Endothelial cell of umbilical vein (primary cell): ENCODE results near the gene TBC1D4. TPM values are rescaled to one million over a fixed set of nuclear protein-coding genes. Genes with fewer than 3 reads are reported as not detected.

Experiments used
- BruUV-seq: library from RNA; stranded (reverse); fragments of 400-500 nt; replicated peaks from 2 replicates; lab custom pipeline; 2021; lab: Mats Ljungman, UMichigan
- CTCF ChIA-PET: fragments of 300-600, 350-600 bp; sonication (Branson Sonifier 250); formaldehyde crosslinking; loops from one replicate; lab custom pipeline; 2021; ENCODE audit warnings: antibody characterized with exemption, inconsistent platforms; lab: Charles Lee
- POLR2A ChIA-PET: fragments of 300-600, 350-600 bp; sonication (Branson Sonifier 250); formaldehyde crosslinking; loops from one replicate; lab custom pipeline; 2021; ENCODE audit warnings: antibody characterized with exemption, inconsistent platforms; lab: Charles Lee
- DNase-seq: peaks from one replicate; pipeline ENCODE4 v3.0.0-alpha.2; 2011; ENCODE audit warnings: low read depth, low spot score
- FAIRE-seq: peaks from 2 replicates; lab custom pipeline; 2011; peaks lifted over from hg19 to GRCh38; lab: Jason Lieb, UNC
- H2AFZ ChIP-seq: 2 replicates; pipeline ENCODE4 v1.6.0; 2012; ENCODE audit warnings: low read depth, low read length, control low read depth, inconsistent platforms
- H3K27ac ChIP-seq: 2 replicates; pipeline ENCODE4 v1.5.1; 2011; ENCODE audit warnings: low read depth, mild to moderate bottlenecking, control low read depth, low read length, moderate library complexity; ENCODE audit not compliant: insufficient read depth
- H3K27me3 ChIP-seq, 2 experiments: 2 replicates each; pipeline versions ENCODE4 v1.6.0 to v1.6.1; 2011; ENCODE audit warnings: low read length in 2 of 2, mixed read lengths in 1 of 2; ENCODE audit not compliant: control insufficient read depth in 2 of 2, insufficient read depth in 2 of 2
- H3K36me3 ChIP-seq, 2 experiments: 2 replicates in 1 of 2; 3 replicates in 1 of 2; pipeline ENCODE4 v1.5.1; 2011; ENCODE audit warnings: low read length in 2 of 2, mild to moderate bottlenecking in 1 of 2, moderate library complexity in 1 of 2; ENCODE audit not compliant: control insufficient read depth in 2 of 2, insufficient read depth in 2 of 2; ENCODE audit errors: extremely low read depth in 1 of 2
- H3K4me1 ChIP-seq: 3 replicates; pipeline ENCODE4 v1.5.1; 2011; ENCODE audit warnings: mild to moderate bottlenecking, low read length; ENCODE audit not compliant: control insufficient read depth, insufficient read depth; ENCODE audit errors: extremely low read depth
- H3K4me2 ChIP-seq: 2 replicates; pipeline ENCODE4 v1.6.1; 2011; ENCODE audit warnings: low read length, control low read depth, mixed read lengths; ENCODE audit not compliant: insufficient read depth
- H3K4me3 ChIP-seq, 3 experiments: fragments of 200-600 bp in 1 of 3; sonication (generic), shearing (Covaris generic) in 1 of 3; replicated peaks in 1 of 3; 2 replicates each; pipeline ENCODE4 v1.5.1; 2011 to 2016; ENCODE audit warnings: control low read depth in 3 of 3, low read length in 3 of 3, mild to moderate bottlenecking in 2 of 3, inconsistent platforms in 1 of 3, low read depth in 1 of 3, moderate library complexity in 1 of 3; ENCODE audit not compliant: insufficient read depth in 1 of 3
- H3K79me2 ChIP-seq: 2 replicates; pipeline ENCODE4 v1.6.0; 2012; ENCODE audit warnings: low read length, inconsistent platforms; ENCODE audit not compliant: control insufficient read depth, insufficient read depth
- H3K9ac ChIP-seq: replicated peaks from 2 replicates; pipeline ENCODE3; 2011; ENCODE audit warnings: low read length, control low read depth; ENCODE audit not compliant: insufficient read depth; ENCODE audit errors: extremely low read depth
- H3K9me1 ChIP-seq: replicated peaks from 3 replicates; pipeline ENCODE4 v1.6.0; 2011; ENCODE audit warnings: mild to moderate bottlenecking, low read length; ENCODE audit not compliant: control insufficient read depth, insufficient read depth; ENCODE audit errors: extremely low read depth
- H3K9me3 ChIP-seq: replicated peaks from 2 replicates; pipeline ENCODE4 v1.5.1; 2012; ENCODE audit warnings: low read length, inconsistent platforms; ENCODE audit not compliant: control insufficient read depth, insufficient read depth
- H4K20me1 ChIP-seq: replicated peaks from 2 replicates; pipeline ENCODE3; 2011; ENCODE audit warnings: mild to moderate bottlenecking, low read length; ENCODE audit not compliant: control insufficient read depth, insufficient read depth; ENCODE audit errors: extremely low read depth
- EZH2 ChIP-seq: IDR thresholded peaks from 2 replicates; pipeline ENCODE4 v1.6.1; 2012; ENCODE audit warnings: borderline replicate concordance, low read depth, mild to moderate bottlenecking, moderate library complexity, low read length, inconsistent platforms; ENCODE audit not compliant: severe bottlenecking
- FOS ChIP-seq: IDR thresholded peaks from 2 replicates; pipeline ENCODE4 v1.6.1; 2011; ENCODE audit warnings: mild to moderate bottlenecking, low read length, moderate library complexity, borderline replicate concordance; ENCODE audit not compliant: insufficient read depth
- GATA2 ChIP-seq: IDR thresholded peaks from 2 replicates; pipeline ENCODE4 v1.7.0; 2011; ENCODE audit warnings: low read depth, mild to moderate bottlenecking, moderate library complexity, mixed read lengths, low read length; ENCODE audit not compliant: insufficient read length, insufficient read depth
- JUN ChIP-seq: IDR thresholded peaks from 2 replicates; pipeline ENCODE4 v1.6.1; 2011; ENCODE audit warnings: borderline replicate concordance, low read depth; ENCODE audit not compliant: insufficient read length, insufficient read depth
- MYC ChIP-seq: IDR thresholded peaks from one replicate; pipeline ENCODE4 v1.6.1; 2011; ENCODE audit warnings: mild to moderate bottlenecking, low read depth, low read length
- POLR2A ChIP-seq: IDR thresholded peaks from 2 replicates; pipeline ENCODE4 v1.6.1; 2012; ENCODE audit warnings: low read depth, mild to moderate bottlenecking, control low read depth, low read length
- POLR2AphosphoS5 ChIP-seq: IDR thresholded peaks from 2 replicates; pipeline ENCODE4 v1.6.1; 2012; ENCODE audit warnings: low read depth, mild to moderate bottlenecking, control low read depth, low read length, moderate library complexity; ENCODE audit not compliant: insufficient read depth
- dilution Hi-C: fragments of 300-500 bp; cut with MboI; formaldehyde crosslinking; loops from one replicate; pipeline ENCODE4 v1.15.0; 2019; ENCODE audit warnings: low sequenced_read_pairs; ENCODE audit not compliant: extremely low pct_ligation_motif_present
- intact Hi-C: fragments of 100-400 bp; cut with micrococcal nuclease; formaldehyde crosslinking; loops from one replicate; pipeline ENCODE4 v1.10.0; 2022
- polyA plus RNA-seq, 4 experiments: library from polyadenylated mRNA; depleted of rRNA in 3 of 4; stranded (reverse) in 3 of 4; unstranded in 1 of 4; fragments of >200 nt; gene quantifications; 2 replicates each; pipeline versions ENCODE4 v1.2.1 to v1.2.3, GENCODE V29; 2011 to 2012; ENCODE audit warnings: missing spikeins in 1 of 4
- total RNA-seq: library from RNA; stranded (reverse); gene quantifications from 2 replicates; pipeline ENCODE4 v1.2.3, GENCODE V29; 2021
- TF ChIP-seq, protein P1 (sequence below), 2 donors: IDR thresholded peaks; 1 replicate in 1 of 2; 2 replicates in 1 of 2; pipeline ENCODE4 v1.5.1; 2011; ENCODE audit warnings: low read length in 2 of 2, mild to moderate bottlenecking in 2 of 2, moderate library complexity in 2 of 2, control low read depth in 1 of 2, inconsistent platforms in 1 of 2, low read depth in 1 of 2; ENCODE audit not compliant: insufficient read depth in 1 of 2; ENCODE audit errors: extremely low read depth in 1 of 2
- TF ChIP-seq, protein P2 (sequence below): IDR thresholded peaks from 2 replicates; pipeline ENCODE4 v1.6.1; 2011; ENCODE audit not compliant: insufficient read depth, insufficient read length

The TBC1D4 gene
- total and polyA plus RNA-seq, 2 donors (not counting 3 experiments of a cell fraction or from before 2014, with no cell fraction given): 58.3 to 81.0 TPM

DNA sequence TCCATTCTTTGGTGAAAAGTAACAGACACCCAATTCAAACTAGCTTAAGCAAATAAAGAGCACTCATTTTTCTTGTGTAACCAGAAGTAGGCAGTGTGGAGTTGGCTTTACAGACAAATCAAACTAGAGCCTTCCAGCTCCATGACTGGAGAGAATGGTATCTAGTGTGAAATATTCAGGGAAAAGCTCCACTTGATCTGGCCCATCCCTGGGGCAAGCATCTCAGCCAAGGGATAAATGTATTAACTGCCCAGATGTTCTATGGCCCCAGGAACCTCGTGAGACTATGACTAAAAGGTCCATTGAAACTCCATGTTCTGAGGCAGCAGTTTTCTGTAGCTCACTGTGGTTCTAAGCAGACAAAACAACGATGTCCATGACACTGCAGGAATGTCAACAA, 49.9 kb downstream of the TBC1D4 start:
- BruUV-seq: no TSS peak
- Histone ChIP-seq H3K9me3 (no peaks in the 10 kb centered on the region), H3K9ac (no peak overlapping the region), H3K27me3 (no peaks in the 10 kb centered on the region), H3K4me1 (no peaks in the 10 kb centered on the region), H3K4me3 (no peak overlapping the region), H3K9me1 (no peaks in the 10 kb centered on the region), H3K27ac (no peak overlapping the region), H3K79me2 (peaks cover 3% of the 10 kb centered on the region), H3K36me3 (no peaks in the 10 kb centered on the region), H3K4me2 (no peak overlapping the region), H2AFZ (no peak overlapping the region), H4K20me1 (no peaks in the 10 kb centered on the region)
- POLR2A ChIA-PET: no interaction called here
- dilution Hi-C loops: no loop called here
- intact Hi-C loops: no loop called here
- TF ChIP-seq EZH2 (no peak), GATA2 (no peak)
- TF ChIP-seq, protein P1, sequence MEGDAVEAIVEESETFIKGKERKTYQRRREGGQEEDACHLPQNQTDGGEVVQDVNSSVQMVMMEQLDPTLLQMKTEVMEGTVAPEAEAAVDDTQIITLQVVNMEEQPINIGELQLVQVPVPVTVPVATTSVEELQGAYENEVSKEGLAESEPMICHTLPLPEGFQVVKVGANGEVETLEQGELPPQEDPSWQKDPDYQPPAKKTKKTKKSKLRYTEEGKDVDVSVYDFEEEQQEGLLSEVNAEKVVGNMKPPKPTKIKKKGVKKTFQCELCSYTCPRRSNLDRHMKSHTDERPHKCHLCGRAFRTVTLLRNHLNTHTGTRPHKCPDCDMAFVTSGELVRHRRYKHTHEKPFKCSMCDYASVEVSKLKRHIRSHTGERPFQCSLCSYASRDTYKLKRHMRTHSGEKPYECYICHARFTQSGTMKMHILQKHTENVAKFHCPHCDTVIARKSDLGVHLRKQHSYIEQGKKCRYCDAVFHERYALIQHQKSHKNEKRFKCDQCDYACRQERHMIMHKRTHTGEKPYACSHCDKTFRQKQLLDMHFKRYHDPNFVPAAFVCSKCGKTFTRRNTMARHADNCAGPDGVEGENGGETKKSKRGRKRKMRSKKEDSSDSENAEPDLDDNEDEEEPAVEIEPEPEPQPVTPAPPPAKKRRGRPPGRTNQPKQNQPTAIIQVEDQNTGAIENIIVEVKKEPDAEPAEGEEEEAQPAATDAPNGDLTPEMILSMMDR (IDR thresholded peaks at IDR 0.05; ENCODE audit: extremely low read depth in 1 of 2, insufficient read depth in 1 of 2, low read depth in 1 of 2, low read length in 2 of 2): no peak
- no peak for DNase-seq
- no peak for FAIRE-seq
- CTCF ChIA-PET: interaction anchor here (0.8 to 1.2 kb wide), 2 partner anchors 38 to 59 kb away, joined by 3 to 4 read pairs; no protein-coding TSS in a partner anchor

DNA sequence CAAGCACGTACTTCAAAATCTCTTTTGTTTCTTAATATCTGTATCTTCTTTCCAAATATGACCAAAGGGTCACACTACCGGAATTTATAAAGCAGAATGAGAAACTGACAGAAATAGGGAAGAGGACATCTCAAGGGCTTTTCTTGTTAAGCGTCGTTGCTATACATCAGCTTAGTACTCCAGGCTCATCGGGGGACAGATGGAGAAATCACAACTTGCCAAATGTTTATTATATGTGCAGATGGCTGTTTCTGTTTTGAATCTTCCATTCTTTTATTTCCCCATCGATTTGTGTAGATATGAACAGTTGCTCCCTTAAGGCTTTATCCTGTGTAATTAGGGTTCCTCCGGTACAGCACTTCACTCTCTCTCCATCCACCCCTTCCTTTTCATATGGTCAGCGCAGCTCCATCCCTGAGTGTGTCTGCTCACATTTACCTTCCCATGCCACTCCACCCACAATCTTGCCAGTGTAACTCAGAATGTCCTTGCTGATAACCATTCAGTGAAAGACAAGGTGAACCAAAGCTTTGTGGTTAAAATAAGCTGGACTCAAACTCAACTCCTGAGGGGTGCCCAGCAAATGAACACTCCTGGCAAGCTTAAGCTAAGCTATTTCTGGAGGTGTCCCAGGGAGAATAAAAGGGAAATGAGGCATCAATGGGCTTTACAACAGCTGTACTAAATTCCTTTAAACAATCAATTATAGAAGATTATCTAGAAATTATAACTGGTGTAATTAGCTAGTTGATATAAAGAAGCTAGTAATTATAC, 51.3 kb downstream of the TBC1D4 start:
- ChIA-PET CTCF (no interaction called here), POLR2A (interaction anchor here (0.5 kb wide), 1 partner anchor 51 kb away, joined by 3 read pairs; no protein-coding TSS in a partner anchor)
- Histone ChIP-seq H3K4me1 (no peaks in the 10 kb centered on the region), H3K27me3 (no peaks in the 10 kb centered on the region), H3K27ac (no peak overlapping the region), H3K9me3 (no peaks in the 10 kb centered on the region), H4K20me1 (no peaks in the 10 kb centered on the region), H3K4me2 (no peak overlapping the region), H3K9me1 (no peaks in the 10 kb centered on the region), H2AFZ (no peak overlapping the region), H3K36me3 (no peaks in the 10 kb centered on the region), H3K4me3 (no peak overlapping the region), H3K79me2 (peaks cover 3% of the 10 kb centered on the region), H3K9ac (no peak overlapping the region)
- dilution Hi-C loops: no loop called here
- no TSS peak for BruUV-seq
- FAIRE-seq (no peak), DNase-seq (no peak)
- no peak for TF ChIP-seq JUN
- TF ChIP-seq EZH2: no peak
- no peak for TF ChIP-seq MYC
- TF ChIP-seq, protein P2, sequence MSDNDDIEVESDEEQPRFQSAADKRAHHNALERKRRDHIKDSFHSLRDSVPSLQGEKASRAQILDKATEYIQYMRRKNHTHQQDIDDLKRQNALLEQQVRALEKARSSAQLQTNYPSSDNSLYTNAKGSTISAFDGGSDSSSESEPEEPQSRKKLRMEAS: no peak
- TF ChIP-seq FOS: no peak
- no peak for TF ChIP-seq POLR2AphosphoS5
- no peak for TF ChIP-seq GATA2
- TF ChIP-seq, protein P1 (IDR thresholded peaks at IDR 0.05; ENCODE audit: extremely low read depth in 1 of 2, insufficient read depth in 1 of 2, low read depth in 1 of 2, low read length in 2 of 2): no peak
- TF ChIP-seq POLR2A: no peak
- intact Hi-C loops: no loop called here
